NCI-H1436 treated with DMSO at 0.1 percent for 48 hours (cell line): Measurements from ENCODE around the gene MYZAP.

Experiments used
- DNase-seq: peaks from one replicate; lab custom pipeline; 2025; lab: John Stamatoyannopoulos, UW

Gene MYZAP

DNA sequence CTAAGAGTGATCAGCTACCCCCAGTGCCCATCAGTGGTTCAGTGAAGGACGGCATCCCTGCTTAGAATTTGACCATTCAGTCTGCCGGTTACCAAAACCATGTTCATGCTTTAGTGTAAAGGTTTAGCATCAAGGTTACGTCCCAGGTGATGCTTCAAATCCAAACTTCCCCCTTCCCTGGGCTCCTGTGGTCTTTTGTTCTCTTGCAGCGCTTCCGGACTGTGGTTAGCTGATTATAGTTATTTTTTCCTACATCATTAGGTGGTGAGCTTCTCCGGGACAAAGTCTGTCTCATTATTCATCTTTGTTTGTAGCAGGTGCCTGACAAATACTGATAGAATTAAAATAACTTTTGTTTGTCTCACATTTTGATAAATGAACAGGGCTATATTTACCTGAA, 28.3 kb upstream of the MYZAP start:
- no peak for DNase-seq

- no peak for DNase-seq
Observed at GRCh38 chr15:57565311-57565710, 26.4 kb upstream of the MYZAP start.

GRCh38 chr15:57566834-57567233, 24.9 kb upstream of the MYZAP start:
- no peak for DNase-seq

DNA sequence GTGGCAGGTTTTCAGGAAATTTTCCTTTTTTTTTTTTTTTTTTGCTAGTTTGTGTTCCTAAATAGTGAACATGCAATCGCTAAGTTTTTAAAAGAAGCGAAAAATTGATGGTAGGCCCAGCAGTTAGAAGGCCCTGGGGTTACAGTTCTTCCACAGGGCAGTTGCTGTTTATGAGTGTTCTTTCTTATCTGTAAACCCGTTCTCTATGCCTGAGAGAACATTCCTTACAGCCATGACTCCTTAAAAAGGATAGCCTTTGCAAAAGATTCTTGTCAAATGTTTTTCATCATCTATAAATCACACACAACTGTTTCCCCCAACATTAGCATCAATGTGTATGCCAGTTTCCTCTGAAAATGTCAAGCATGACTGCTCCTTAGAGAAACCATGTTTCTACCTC, 23.8 kb upstream of the MYZAP start:
- DNase-seq, result no peak

- DNase-seq, result no peak
Observed at GRCh38 chr15:57568299-57568698, 23.4 kb upstream of the MYZAP start.

- DNase-seq, result no peak
Observed at GRCh38 chr15:57570340-57570739, 21.4 kb upstream of the MYZAP start.

DNA sequence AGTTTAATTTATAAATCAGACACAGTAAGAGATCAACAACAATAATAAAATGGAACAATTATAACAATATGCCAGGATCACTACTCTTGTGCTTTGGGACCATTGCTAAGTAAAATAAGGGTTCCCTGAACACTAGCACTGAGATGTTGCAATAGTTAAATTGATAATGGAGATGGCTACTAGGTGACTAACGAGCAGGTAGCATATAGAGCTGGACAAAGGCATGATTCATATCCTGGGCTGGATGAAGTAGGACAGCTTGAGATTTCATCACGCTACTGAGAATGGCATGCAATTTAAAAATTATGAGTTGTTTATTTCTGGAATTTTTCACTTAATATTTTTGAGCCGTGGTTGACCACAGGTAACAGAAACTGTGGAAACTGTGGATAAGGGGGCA, 20.7 kb upstream of the MYZAP start:
- no peak for DNase-seq

- DNase-seq, result no peak
Observed at GRCh38 chr15:57571725-57572124, 20.0 kb upstream of the MYZAP start.

GRCh38 chr15:57572468-57572867, 19.2 kb upstream of the MYZAP start:
- no peak for DNase-seq

GRCh38 chr15:57573151-57573550, 18.6 kb upstream of the MYZAP start:
- DNase-seq, result no peak

DNA sequence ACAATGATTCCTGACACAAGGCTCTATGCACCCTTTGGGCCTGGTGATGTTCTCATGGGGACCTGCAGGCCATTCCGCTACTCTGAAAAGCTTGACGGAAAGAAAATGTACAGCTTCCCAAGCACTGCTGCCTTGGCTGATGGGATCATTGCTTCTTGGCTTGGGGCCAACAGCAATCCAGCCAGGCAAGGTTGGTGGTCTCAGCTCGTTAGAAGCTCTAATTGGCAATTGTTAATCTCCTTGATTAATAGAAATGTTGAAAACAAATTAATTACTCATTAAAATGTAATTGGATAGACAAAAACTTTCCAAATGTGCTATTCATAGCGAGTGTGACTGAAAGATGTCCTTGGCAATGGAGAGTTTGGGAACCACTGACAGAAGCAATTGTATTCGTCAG, 16.3 kb upstream of the MYZAP start:
- DNase-seq, result no peak

GRCh38 chr15:57578288-57578900, 13.3 kb upstream of the MYZAP start:
- DNase-seq, result no peak

GRCh38 chr15:57580428-57580827, 11.3 kb upstream of the MYZAP start:
- DNase-seq, result no peak

DNA sequence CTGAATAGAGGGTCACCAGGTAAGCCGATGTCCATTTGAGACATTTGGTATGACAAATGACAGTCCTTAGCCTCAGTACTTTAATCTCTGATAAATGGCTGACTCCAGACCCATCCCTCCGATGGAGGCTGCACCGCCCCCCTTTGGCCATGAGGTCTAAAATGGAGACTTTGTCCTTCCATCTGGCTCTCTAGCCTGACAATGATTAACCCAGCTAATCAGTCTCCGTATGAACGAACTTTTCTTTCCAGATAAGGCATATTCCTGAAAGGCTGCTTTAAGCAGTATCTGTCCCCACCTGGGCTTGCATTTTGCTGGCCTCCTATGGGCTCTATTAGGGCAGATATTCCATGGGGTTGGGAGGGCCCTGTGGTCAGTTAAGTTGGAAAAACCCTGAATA, 10.8 kb upstream of the MYZAP start:
- DNase-seq, result no peak

DNA sequence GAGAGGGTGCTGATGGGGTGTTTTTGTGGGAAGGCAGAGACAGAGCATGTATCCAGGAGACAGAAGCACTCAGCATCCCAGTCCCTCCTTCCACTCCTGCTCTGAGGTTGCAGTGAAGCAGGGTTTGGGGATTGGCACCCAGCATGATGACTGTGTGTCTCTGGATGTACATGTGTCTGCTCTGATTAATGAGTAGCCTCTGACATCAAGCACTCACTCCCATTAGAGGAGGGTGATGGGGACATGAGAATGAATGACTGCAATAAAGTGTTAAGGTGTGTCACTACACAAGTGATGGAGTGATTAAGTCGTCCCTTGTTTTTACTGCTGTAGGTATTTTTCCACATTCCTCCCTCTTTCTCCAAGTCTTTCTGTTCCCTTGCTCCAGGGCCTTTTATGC, 9.6 kb upstream of the MYZAP start:
- DNase-seq, result no peak

- DNase-seq, result no peak
Observed at GRCh38 chr15:57583282-57583681, 8.4 kb upstream of the MYZAP start.

DNA sequence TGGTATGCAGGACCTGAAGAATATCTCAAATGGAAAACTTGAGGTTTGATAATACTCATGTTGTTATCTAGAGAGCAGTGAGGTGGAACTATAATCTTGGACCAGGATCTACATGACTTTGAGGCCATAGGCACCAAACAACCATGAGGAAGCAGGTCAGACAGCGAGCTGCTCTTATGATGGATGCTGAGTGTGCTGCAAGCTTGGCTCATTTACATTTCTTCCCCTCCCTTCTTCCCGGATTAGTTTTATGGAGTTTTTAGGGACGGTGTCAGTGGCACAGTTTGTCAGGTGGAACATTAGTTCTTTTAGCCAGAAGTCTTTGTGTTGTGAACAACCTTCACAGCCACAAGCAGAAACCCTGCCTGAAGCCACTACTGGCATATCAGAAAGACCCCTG, 8.0 kb upstream of the MYZAP start:
- no peak for DNase-seq

DNA sequence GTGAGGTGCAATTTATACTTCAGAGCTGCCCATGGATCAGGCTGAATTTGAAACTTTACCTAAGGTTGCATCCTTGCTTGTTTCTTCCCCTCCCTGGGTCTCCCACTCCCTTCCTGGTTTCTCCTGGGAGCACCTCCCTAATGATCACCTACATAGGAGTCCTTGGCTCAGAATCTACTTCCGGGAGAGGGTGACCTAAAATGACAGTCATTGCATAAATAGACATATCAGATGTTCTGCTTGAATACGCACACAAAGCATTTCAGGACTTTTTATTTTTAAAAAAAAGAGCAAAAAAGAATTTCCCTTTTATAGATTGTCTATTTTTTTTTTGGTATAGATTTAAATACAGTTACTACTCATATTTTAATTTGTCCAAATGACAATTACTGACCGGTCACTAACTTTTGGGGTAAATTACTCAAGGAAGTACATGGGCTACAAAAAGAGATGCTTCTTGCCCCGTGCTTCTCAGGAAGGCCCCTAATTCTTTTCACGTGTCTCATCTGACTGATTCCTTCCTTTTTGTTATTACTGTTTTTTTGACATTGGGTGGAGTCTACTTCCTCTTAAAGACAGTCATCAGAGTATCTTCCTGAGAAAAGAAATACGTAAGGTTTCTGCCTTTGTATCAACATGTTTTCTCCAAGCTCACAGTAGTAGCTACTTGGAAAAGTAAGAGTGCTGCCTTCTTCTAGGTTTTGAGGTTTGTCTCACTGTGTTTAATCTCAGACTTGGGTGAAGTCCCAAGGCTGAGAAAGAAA, 4.9 kb upstream of the MYZAP start:
- no peak for DNase-seq

- no peak for DNase-seq
Observed at GRCh38 chr15:57589281-57589680, 2.4 kb upstream of the MYZAP start.

DNA sequence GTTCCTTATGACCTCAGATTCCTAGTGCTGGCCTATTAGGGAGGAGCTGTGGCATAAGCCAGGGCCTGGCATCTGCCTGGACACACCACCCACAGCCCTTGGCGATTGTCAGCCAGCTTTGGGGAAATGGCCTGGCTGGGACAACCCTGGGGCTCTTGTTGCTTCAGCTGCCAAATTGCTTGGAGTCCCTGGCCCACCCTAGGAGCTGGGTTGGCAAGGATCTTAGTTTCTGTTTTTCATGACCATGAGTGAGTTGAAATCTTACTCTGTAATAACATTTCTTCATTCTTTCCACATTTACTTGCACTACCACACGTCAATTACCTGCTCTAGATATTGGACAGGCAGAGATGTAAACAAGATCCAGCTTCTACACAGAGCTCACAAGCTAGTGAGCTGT, 1.9 kb upstream of the MYZAP start:
- no peak for DNase-seq

- DNase-seq, result no peak
Observed at GRCh38 chr15:57591237-57591821, 375 bp upstream of the MYZAP start.

GRCh38 chr15:57592426-57592825, 722 bp downstream of the MYZAP start:
- no peak for DNase-seq

- no peak for DNase-seq
Observed at GRCh38 chr15:57592836-57593420, 1.2 kb downstream of the MYZAP start.
